GM23338 (cell line): ENCODE data around the gene NUP42. TPM values are rescaled to one million over a fixed set of nuclear protein-coding genes. Genes with fewer than 3 reads are reported as not detected.
A peak's percentile ranks its signal among the peaks of the same experiment; 100 is the strongest.

Source experiments
- ATAC-seq: fragments of 200-7000 bp; cut with Tn5 transposase; 3 replicates; pipeline ENCODE4 v1.9.1; 2020
- DNase-seq: peaks from one replicate; pipeline ENCODE4 v3.0.0-alpha.2; 2015; ENCODE audit warnings: low spot score
- H2AFZ ChIP-seq: fragments of 200-600 bp; sonication (generic); 2 replicates; pipeline ENCODE4 v1.8.0; 2016; ENCODE audit warnings: antibody characterized with exemption, mild to moderate bottlenecking, moderate library complexity
- H3F3A ChIP-seq: fragments of 200-600 bp; sonication (generic); replicated peaks from 2 replicates; pipeline ENCODE4 v1.8.0; 2017; ENCODE audit warnings: antibody characterized with exemption, mixed run types, low read depth
- H3K27ac ChIP-seq: fragments of 200-600 bp; sonication (generic); 2 replicates; pipeline ENCODE4 v1.6.1; 2016; ENCODE audit warnings: low read depth
- H3K27me3 ChIP-seq: fragments of 200-600 bp; sonication (generic); 2 replicates; pipeline ENCODE4 v1.8.0; 2016; ENCODE audit warnings: mild to moderate bottlenecking, mixed run types, moderate library complexity; ENCODE audit not compliant: insufficient read depth
- H3K36me3 ChIP-seq: fragments of 200-600 bp; sonication (generic); 2 replicates; pipeline ENCODE4 v1.8.0; 2016; ENCODE audit warnings: mild to moderate bottlenecking; ENCODE audit not compliant: insufficient read depth
- H3K4me1 ChIP-seq: fragments of 200-600 bp; sonication (generic); 2 replicates; pipeline ENCODE4 v1.8.0; 2016; ENCODE audit warnings: mild to moderate bottlenecking, moderate library complexity; ENCODE audit not compliant: insufficient read depth
- H3K4me2 ChIP-seq: fragments of 200-600 bp; sonication (generic); 2 replicates; pipeline ENCODE4 v1.7.1; 2017; ENCODE audit warnings: mixed run types
- H3K4me3 ChIP-seq: fragments of 200-600 bp; sonication (generic); 2 replicates; pipeline ENCODE4 v1.6.1; 2016; ENCODE audit warnings: mixed run types
- H3K79me2 ChIP-seq: fragments of 200-600 bp; sonication (generic); replicated peaks from 2 replicates; pipeline ENCODE4 v1.8.0; 2017; ENCODE audit warnings: mild to moderate bottlenecking; ENCODE audit not compliant: insufficient read depth
- H3K9me2 ChIP-seq: fragments of 200-600 bp; sonication (generic); 2 replicates; pipeline ENCODE4 v1.8.0; 2017; ENCODE audit not compliant: insufficient read depth
- H4K20me1 ChIP-seq: fragments of 200-600 bp; sonication (generic); replicated peaks from 2 replicates; pipeline ENCODE4 v1.8.0; 2017; ENCODE audit warnings: mild to moderate bottlenecking; ENCODE audit not compliant: insufficient read depth
- H3K27ac Mint-ChIP-seq: 2 replicates; pipeline ENCODE4 v1.8.0; 2020; ENCODE audit warnings: inconsistent platforms, mild to moderate bottlenecking, moderate library complexity, mixed read lengths
- H3K27me3 Mint-ChIP-seq: 3 replicates; pipeline ENCODE4 v1.8.0; 2022; ENCODE audit warnings: low read depth, mild to moderate bottlenecking, moderate library complexity, mixed read lengths, inconsistent platforms; ENCODE audit not compliant: insufficient read depth, poor library complexity
- H3K36me3 Mint-ChIP-seq: 3 replicates; pipeline ENCODE4 v1.8.0; 2021; ENCODE audit warnings: low read depth, mild to moderate bottlenecking, inconsistent platforms, moderate library complexity, mixed read lengths
- H3K4me1 Mint-ChIP-seq: 3 replicates; pipeline ENCODE4 v1.8.0; 2020; ENCODE audit warnings: mild to moderate bottlenecking, inconsistent platforms, mixed read lengths
- H3K4me3 Mint-ChIP-seq: 3 replicates; pipeline ENCODE4 v1.8.0; 2021; ENCODE audit warnings: moderate library complexity, mild to moderate bottlenecking, inconsistent platforms, mixed read lengths
- H3K9me3 Mint-ChIP-seq: 3 replicates; pipeline ENCODE4 v1.8.0; 2020; ENCODE audit warnings: moderate library complexity, mild to moderate bottlenecking, inconsistent platforms, mixed read lengths
- EZH2 ChIP-seq: fragments of 200-600 bp; sonication (generic); IDR thresholded peaks from one replicate; pipeline ENCODE4 v1.8.0; 2017; ENCODE audit warnings: antibody characterized with exemption, mild to moderate bottlenecking, low read depth; ENCODE audit not compliant: unreplicated experiment
- EZH2phosphoT487 ChIP-seq: fragments of 200-600 bp; sonication (generic); IDR thresholded peaks from one replicate; pipeline ENCODE4 v1.8.1; 2018; ENCODE audit warnings: antibody characterized with exemption; ENCODE audit not compliant: unreplicated experiment
- JUNB ChIP-seq: IDR thresholded peaks from one replicate; pipeline ENCODE4 v1.6.1; 2016; ENCODE audit warnings: antibody characterized with exemption; ENCODE audit not compliant: unreplicated experiment
- NANOG ChIP-seq: IDR thresholded peaks from 2 replicates; pipeline ENCODE4 v1.6.1; 2016; ENCODE audit warnings: antibody characterized with exemption, borderline replicate concordance
- ZNF114 ChIP-seq: fragments of 250-450 bp; sonication (Bioruptor Pico); IDR thresholded peaks from 2 replicates; pipeline ENCODE4 v1.5.0; 2020; ENCODE audit warnings: mild to moderate bottlenecking, moderate library complexity
- ZNF331 ChIP-seq: fragments of 250-450 bp; sonication (Bioruptor Pico); IDR thresholded peaks from 2 replicates; pipeline ENCODE4 v1.5.0; 2020; ENCODE audit warnings: low read depth, mild to moderate bottlenecking, moderate library complexity
- polyA plus RNA-seq: library from polyadenylated mRNA; unstranded; fragments of >200 nt; fragmentation: Nextera tagmentation; extraction: Ambion mirVana; gene quantifications from 2 replicates; pipeline ENCODE4 v1.2.1, GENCODE V29; 2016
- total RNA-seq: library from RNA; depleted of rRNA; stranded (reverse); fragments of >200 nt; shearing (Covaris generic); gene quantifications from 2 replicates; pipeline ENCODE4 v1.2.3, GENCODE V29; 2014
- TF ChIP-seq, protein P1 (sequence below): IDR thresholded peaks from 2 replicates; pipeline ENCODE4 v1.6.1; 2016; ENCODE audit warnings: antibody characterized with exemption
- TF ChIP-seq, protein P2 (sequence below): IDR thresholded peaks from one replicate; pipeline ENCODE4 v1.6.1; 2018; ENCODE audit warnings: antibody characterized with exemption; ENCODE audit not compliant: unreplicated experiment

Gene NUP42
- total and polyA plus RNA-seq, 2 experiments from 2014 or later, result 39.1 to 42.7 TPM

DNA sequence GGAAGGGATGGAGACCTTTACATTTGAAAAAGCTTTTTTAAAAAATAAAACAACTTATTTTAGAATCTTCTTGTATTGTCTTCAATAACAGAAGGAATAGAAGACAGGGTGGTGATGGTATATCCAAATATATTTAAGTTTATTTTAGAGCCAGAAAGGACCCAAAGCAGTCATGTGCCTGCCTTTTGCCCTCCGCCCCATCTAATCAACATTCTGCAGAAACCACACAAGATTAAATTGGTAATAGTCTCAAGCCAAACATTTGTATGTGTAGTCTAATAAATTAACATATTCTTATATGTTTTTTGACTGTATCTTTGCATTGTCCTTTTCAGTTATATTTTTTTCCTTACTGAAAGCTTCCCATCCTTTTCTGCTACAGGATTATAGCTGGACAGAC, 16.5 kb upstream of the NUP42 start:
- no peaks in the 10 kb centered on the region for H3K36me3 Mint-ChIP-seq
- H3K27ac ChIP-seq, result no peak overlapping the region

DNA sequence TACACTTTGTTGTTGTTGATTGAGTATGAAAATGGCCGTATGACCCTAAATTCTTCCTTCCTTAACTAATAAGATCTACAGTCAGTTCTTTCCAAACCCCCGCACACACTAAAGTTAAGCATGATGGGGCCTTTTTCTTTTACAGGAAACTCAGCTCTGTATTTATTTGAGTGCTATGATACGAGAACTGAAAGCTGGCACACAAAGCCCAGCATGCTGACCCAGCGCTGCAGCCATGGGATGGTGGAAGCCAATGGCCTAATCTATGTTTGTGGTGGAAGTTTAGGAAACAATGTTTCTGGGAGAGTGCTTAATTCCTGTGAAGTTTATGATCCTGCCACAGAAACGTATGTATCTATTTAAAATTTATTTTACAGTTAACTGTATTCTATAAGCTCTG, 14.2 kb upstream of the NUP42 start:
- no peaks in the 10 kb centered on the region for H3F3A ChIP-seq
- no peaks in the 10 kb centered on the region for H3K9me3 Mint-ChIP-seq
- no peaks in the 10 kb centered on the region for H3K27me3 ChIP-seq
- H3K27me3 Mint-ChIP-seq, result no peaks in the 10 kb centered on the region
- DNase-seq, result no peak
- H3K9me2 ChIP-seq, result no peaks in the 10 kb centered on the region
- H3K4me2 ChIP-seq, result no peak overlapping the region
- no peak overlapping the region for H3K4me3 ChIP-seq
- no peaks in the 10 kb centered on the region for H3K4me1 ChIP-seq
- H3K79me2 ChIP-seq, result no peaks in the 10 kb centered on the region
- no peaks in the 10 kb centered on the region for H3K36me3 Mint-ChIP-seq
- no peaks in the 10 kb centered on the region for H4K20me1 ChIP-seq
- ATAC-seq, result no peak
- H3K4me1 Mint-ChIP-seq, result no peaks in the 10 kb centered on the region
- 0 out of 2 replicates have a peak overlapping the region, but pooled peaks have one; percentile 8 for H3K27ac ChIP-seq
- TF ChIP-seq, protein P1, sequence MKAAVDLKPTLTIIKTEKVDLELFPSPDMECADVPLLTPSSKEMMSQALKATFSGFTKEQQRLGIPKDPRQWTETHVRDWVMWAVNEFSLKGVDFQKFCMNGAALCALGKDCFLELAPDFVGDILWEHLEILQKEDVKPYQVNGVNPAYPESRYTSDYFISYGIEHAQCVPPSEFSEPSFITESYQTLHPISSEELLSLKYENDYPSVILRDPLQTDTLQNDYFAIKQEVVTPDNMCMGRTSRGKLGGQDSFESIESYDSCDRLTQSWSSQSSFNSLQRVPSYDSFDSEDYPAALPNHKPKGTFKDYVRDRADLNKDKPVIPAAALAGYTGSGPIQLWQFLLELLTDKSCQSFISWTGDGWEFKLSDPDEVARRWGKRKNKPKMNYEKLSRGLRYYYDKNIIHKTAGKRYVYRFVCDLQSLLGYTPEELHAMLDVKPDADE, result no peak
- no peak for TF ChIP-seq JUNB
- no peak overlapping the region for H2AFZ ChIP-seq
- no peaks in the 10 kb centered on the region; the same call in 1 of the 2 replicates for H3K36me3 ChIP-seq
- H3K27ac Mint-ChIP-seq, result no peak overlapping the region
- H3K4me3 Mint-ChIP-seq, result no peak overlapping the region

More for the DNA sequence above, 16.5 kb upstream of the NUP42 start:
- H3K79me2 ChIP-seq, result no peaks in the 10 kb centered on the region
- no peaks in the 10 kb centered on the region for H3F3A ChIP-seq
- no peaks in the 10 kb centered on the region for H3K9me3 Mint-ChIP-seq
- H3K27ac Mint-ChIP-seq, result no peak overlapping the region
- H3K9me2 ChIP-seq, result no peaks in the 10 kb centered on the region
- no peak overlapping the region for H3K4me3 Mint-ChIP-seq
- no peak for TF ChIP-seq NANOG
- TF ChIP-seq JUNB, result no peak
- no peaks in the 10 kb centered on the region; the same call in 1 of the 2 replicates for H3K36me3 ChIP-seq
- H3K4me1 ChIP-seq, result no peaks in the 10 kb centered on the region
- H2AFZ ChIP-seq, result no peak overlapping the region
- H4K20me1 ChIP-seq, result no peaks in the 10 kb centered on the region
- H3K27me3 ChIP-seq, result no peaks in the 10 kb centered on the region
- H3K4me2 ChIP-seq, result no peak overlapping the region
- ATAC-seq (no peak), DNase-seq (no peak)
- no peak overlapping the region for H3K4me3 ChIP-seq
- no peaks in the 10 kb centered on the region for H3K27me3 Mint-ChIP-seq
- no peaks in the 10 kb centered on the region for H3K4me1 Mint-ChIP-seq

DNA sequence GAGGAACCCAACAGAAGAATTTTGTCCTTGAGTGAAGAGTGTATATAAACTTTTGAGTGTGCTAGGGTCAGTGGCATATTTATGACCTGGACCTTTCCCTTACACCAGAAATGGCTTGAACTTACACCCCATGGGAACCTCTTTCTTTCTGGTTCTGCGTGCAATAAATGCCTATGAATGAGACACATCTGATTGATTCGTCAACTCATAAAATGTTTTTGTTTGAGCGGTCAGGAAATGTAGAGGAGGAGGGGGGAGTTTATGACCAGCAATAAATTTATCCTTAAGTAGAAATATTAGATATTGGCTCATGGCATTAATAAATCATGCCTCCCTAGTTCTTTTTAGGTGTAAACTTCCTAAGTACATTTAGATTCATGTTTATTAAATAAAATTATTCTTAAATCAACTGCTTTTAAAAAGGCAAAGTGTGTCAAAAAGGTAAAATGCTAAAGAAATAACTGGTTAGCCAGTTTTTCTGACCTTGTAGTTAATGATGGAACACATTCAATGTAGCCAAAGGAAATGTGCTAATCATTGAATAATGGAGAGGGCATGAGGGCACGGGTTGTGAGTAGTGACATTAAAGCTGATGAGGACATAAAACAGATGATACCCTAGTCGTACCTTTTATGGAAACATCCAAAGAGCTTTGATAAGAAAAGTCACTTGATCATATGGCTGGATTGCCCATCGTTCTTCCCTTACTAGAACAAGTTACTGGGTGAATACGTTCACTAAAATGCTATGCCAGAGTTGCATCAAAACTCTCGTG, 13.6 kb upstream of the NUP42 start:
- Histone ChIP-seq H3K4me2 (no peak overlapping the region), H3K4me1 (no peaks in the 10 kb centered on the region), H4K20me1 (no peaks in the 10 kb centered on the region), H3K27ac (no peak overlapping the region), H3K9me2 (no peaks in the 10 kb centered on the region), H2AFZ (no peak overlapping the region), H3F3A (no peaks in the 10 kb centered on the region), H3K79me2 (no peaks in the 10 kb centered on the region), H3K4me3 (no peak overlapping the region), H3K36me3 (no peaks in the 10 kb centered on the region; the same call in 1 of the 2 replicates), H3K27me3 (no peaks in the 10 kb centered on the region)
- H3K4me1 Mint-ChIP-seq, result no peaks in the 10 kb centered on the region
- ATAC-seq, result no peak
- no peaks in the 10 kb centered on the region for H3K9me3 Mint-ChIP-seq
- TF ChIP-seq ZNF331 (CRISPR knock-in tag) (no peak), EZH2 (no peak), ZNF114 (CRISPR knock-in tag) (no peak), EZH2phosphoT487 (no peak), NANOG (no peak)
- TF ChIP-seq, protein P2, sequence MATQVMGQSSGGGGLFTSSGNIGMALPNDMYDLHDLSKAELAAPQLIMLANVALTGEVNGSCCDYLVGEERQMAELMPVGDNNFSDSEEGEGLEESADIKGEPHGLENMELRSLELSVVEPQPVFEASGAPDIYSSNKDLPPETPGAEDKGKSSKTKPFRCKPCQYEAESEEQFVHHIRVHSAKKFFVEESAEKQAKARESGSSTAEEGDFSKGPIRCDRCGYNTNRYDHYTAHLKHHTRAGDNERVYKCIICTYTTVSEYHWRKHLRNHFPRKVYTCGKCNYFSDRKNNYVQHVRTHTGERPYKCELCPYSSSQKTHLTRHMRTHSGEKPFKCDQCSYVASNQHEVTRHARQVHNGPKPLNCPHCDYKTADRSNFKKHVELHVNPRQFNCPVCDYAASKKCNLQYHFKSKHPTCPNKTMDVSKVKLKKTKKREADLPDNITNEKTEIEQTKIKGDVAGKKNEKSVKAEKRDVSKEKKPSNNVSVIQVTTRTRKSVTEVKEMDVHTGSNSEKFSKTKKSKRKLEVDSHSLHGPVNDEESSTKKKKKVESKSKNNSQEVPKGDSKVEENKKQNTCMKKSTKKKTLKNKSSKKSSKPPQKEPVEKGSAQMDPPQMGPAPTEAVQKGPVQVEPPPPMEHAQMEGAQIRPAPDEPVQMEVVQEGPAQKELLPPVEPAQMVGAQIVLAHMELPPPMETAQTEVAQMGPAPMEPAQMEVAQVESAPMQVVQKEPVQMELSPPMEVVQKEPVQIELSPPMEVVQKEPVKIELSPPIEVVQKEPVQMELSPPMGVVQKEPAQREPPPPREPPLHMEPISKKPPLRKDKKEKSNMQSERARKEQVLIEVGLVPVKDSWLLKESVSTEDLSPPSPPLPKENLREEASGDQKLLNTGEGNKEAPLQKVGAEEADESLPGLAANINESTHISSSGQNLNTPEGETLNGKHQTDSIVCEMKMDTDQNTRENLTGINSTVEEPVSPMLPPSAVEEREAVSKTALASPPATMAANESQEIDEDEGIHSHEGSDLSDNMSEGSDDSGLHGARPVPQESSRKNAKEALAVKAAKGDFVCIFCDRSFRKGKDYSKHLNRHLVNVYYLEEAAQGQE, result no peak
- TF ChIP-seq, protein P1, result no peak
- no peaks in the 10 kb centered on the region for H3K36me3 Mint-ChIP-seq
- H3K27me3 Mint-ChIP-seq, result no peaks in the 10 kb centered on the region
- DNase-seq, result no peak
- no peak overlapping the region for H3K27ac Mint-ChIP-seq
- no peak overlapping the region for H3K4me3 Mint-ChIP-seq
